Liver (tissue), 9 donors: ENCODE results near the gene SPSB2. TPM values are rescaled to one million over a fixed set of nuclear protein-coding genes. Genes with fewer than 3 reads are reported as not detected.

Experiments used
- DNase-seq: peaks from one replicate; pipeline ENCODE4 v3.0.0-alpha.2; 2017; ENCODE audit warnings: low spot score
- H3K27ac ChIP-seq, 2 donors: one replicate each; pipeline ENCODE4 v1.7.0; 2013; ENCODE audit warnings: inconsistent platforms in 2 of 2, low read length in 2 of 2, control low read depth in 1 of 2, low read depth in 1 of 2, mild to moderate bottlenecking in 1 of 2
- H3K27me3 ChIP-seq, 4 donors: one replicate each; pipeline versions ENCODE4 v1.6.1 to v1.7.0; 2013; ENCODE audit warnings: low read length in 3 of 4, inconsistent platforms in 1 of 4, mild to moderate bottlenecking in 1 of 4, moderate library complexity in 1 of 4; ENCODE audit not compliant: control insufficient read depth in 4 of 4, insufficient read depth in 4 of 4
- H3K36me3 ChIP-seq, 4 donors: one replicate each; pipeline versions ENCODE4 v1.6.1 to v1.7.0; 2013; ENCODE audit warnings: low read length in 3 of 4, mild to moderate bottlenecking in 3 of 4, low read depth in 1 of 4, moderate library complexity in 1 of 4; ENCODE audit not compliant: control insufficient read depth in 4 of 4, insufficient read depth in 3 of 4
- H3K4me1 ChIP-seq, 4 donors: one replicate each; pipeline versions ENCODE4 v1.6.1 to v1.7.0; 2013; ENCODE audit warnings: low read length in 3 of 4, mild to moderate bottlenecking in 3 of 4, moderate library complexity in 1 of 4; ENCODE audit not compliant: control insufficient read depth in 4 of 4, insufficient read depth in 4 of 4
- H3K4me3 ChIP-seq, 3 donors: one replicate each; pipeline versions ENCODE4 v1.6.1 to v1.7.0; 2013; ENCODE audit warnings: low read length in 3 of 3, control low read depth in 1 of 3, low read depth in 1 of 3, mild to moderate bottlenecking in 1 of 3
- H3K9ac ChIP-seq, 2 donors: one replicate each; pipeline ENCODE4 v1.7.0; 2013; ENCODE audit warnings: low read length in 2 of 2, mild to moderate bottlenecking in 2 of 2, moderate library complexity in 2 of 2, control low read depth in 1 of 2, low read depth in 1 of 2
- H3K9me3 ChIP-seq, 4 donors: one replicate each; pipeline versions ENCODE4 v1.6.1 to v1.7.0; 2013; ENCODE audit warnings: low read length in 3 of 4; ENCODE audit not compliant: control insufficient read depth in 4 of 4
- ATF3 ChIP-seq: IDR thresholded peaks from 2 replicates; pipeline ENCODE4 v1.6.1; 2016; ENCODE audit warnings: antibody characterized with exemption
- CTCF ChIP-seq: fragments of 150-350 bp; IDR thresholded peaks from 2 replicates; pipeline ENCODE4 v1.5.1; 2017; ENCODE audit warnings: improper control_type of control experiment, low read depth, low read length; ENCODE audit not compliant: missing input control
- EGR1 ChIP-seq, 2 donors: IDR thresholded peaks; 2 replicates each; pipeline ENCODE4 v1.6.1; 2016 to 2018; ENCODE audit warnings: antibody characterized with exemption in 2 of 2, low read depth in 2 of 2
- FOXA1 ChIP-seq: IDR thresholded peaks from 2 replicates; pipeline ENCODE4 v1.6.1; 2016; ENCODE audit warnings: antibody characterized with exemption
- FOXA2 ChIP-seq: IDR thresholded peaks from 2 replicates; pipeline ENCODE4 v1.6.1; 2016; ENCODE audit warnings: antibody characterized with exemption
- GABPA ChIP-seq, 2 donors: IDR thresholded peaks in 1 of 2; conservative IDR thresholded peaks in 1 of 2; 2 replicates each; pipeline ENCODE4 v1.6.1; 2016; ENCODE audit warnings: antibody characterized with exemption in 2 of 2, mild to moderate bottlenecking in 1 of 2, moderate library complexity in 1 of 2
- HNF4A ChIP-seq, 2 donors: conservative IDR thresholded peaks; 2 replicates each; pipeline ENCODE4 v1.6.1; 2016; ENCODE audit warnings: antibody characterized with exemption in 2 of 2, mild to moderate bottlenecking in 2 of 2
- JUND ChIP-seq, 2 donors: IDR thresholded peaks; 2 replicates each; pipeline ENCODE4 v1.6.1; 2016; ENCODE audit warnings: antibody characterized with exemption in 2 of 2
- MAX ChIP-seq: IDR thresholded peaks from 2 replicates; pipeline ENCODE4 v1.6.1; 2016; ENCODE audit warnings: antibody characterized with exemption
- NR2F2 ChIP-seq: IDR thresholded peaks from 2 replicates; pipeline ENCODE4 v1.6.1; 2016; ENCODE audit warnings: antibody characterized with exemption
- RAD21 ChIP-seq, 2 donors: IDR thresholded peaks; 2 replicates each; pipeline ENCODE4 v1.6.1; 2016; ENCODE audit warnings: antibody characterized with exemption in 2 of 2, mild to moderate bottlenecking in 2 of 2
- REST ChIP-seq: IDR thresholded peaks from 2 replicates; pipeline ENCODE4 v1.6.1; 2016; ENCODE audit warnings: antibody characterized with exemption, mild to moderate bottlenecking
- RXRA ChIP-seq, 2 donors: IDR thresholded peaks; 2 replicates each; pipeline ENCODE4 v1.6.1; 2017 to 2018; ENCODE audit warnings: antibody characterized with exemption in 2 of 2, mild to moderate bottlenecking in 1 of 2
- SP1 ChIP-seq: IDR thresholded peaks from 2 replicates; pipeline ENCODE4 v1.6.1; 2018; ENCODE audit warnings: antibody characterized with exemption, mild to moderate bottlenecking
- TAF1 ChIP-seq: conservative IDR thresholded peaks from 2 replicates; pipeline ENCODE4 v1.6.1; 2016; ENCODE audit warnings: antibody characterized with exemption, mild to moderate bottlenecking
- YY1 ChIP-seq: IDR thresholded peaks from 2 replicates; pipeline ENCODE4 v1.6.1; 2016; ENCODE audit warnings: antibody characterized with exemption, mild to moderate bottlenecking
- ZBTB33 ChIP-seq: IDR thresholded peaks from 2 replicates; pipeline ENCODE4 v1.6.1; 2016; ENCODE audit warnings: antibody characterized with exemption
- WGBS: extraction: QIAGEN DNeasy Blood & Tissue Kit; methylation state at CpG from one replicate; pipeline ENCODE4 v1.1.7; 2013; 5-methylcytosine and 5-hydroxymethylcytosine counted together
- polyA plus RNA-seq, 2 donors: library from polyadenylated mRNA; stranded (reverse) in 1 of 2; unstranded in 1 of 2; fragments of 200-250 nt in 1 of 2; fragments of >200 nt in 1 of 2; fragmentation: Nextera tagmentation in 1 of 2; extraction: Ambion mirVana in 1 of 2; gene quantifications; one replicate each; pipeline versions ENCODE4 v1.2.1 to v1.2.3, GENCODE V29; 2013 to 2015
- total RNA-seq, 2 donors: library from RNA; depleted of rRNA; stranded (reverse); fragments of >200 nt; gene quantifications; one replicate each; pipeline ENCODE4 v1.2.3, GENCODE V29; 2014
- donor health status: healthy.
- donor health status: healthy.
- donor health status: healthy.
- donor health status: healthy.
- donor health status: healthy.

SPSB2 gene
- total and polyA plus RNA-seq, 4 donors = 3.2 to 4.6 (median 4.1) TPM

- Histone ChIP-seq H3K4me1 (peaks cover 1 to 11% (median 8%) of the 10 kb centered on the region in 4 donors), H3K36me3 (no peaks in the 10 kb centered on the region), H3K9ac (peak within 1 kb of the TSS; percentile 3 to 61), H3K27me3 (no peaks in the 10 kb centered on the region), H3K27ac (peak within 1 kb of the TSS; percentile 56 to 62), H3K4me3 (peak within 1 kb of the TSS; percentile 32 to 81 (median 56)), H3K9me3 (no peaks in the 10 kb centered on the region)
- TF ChIP-seq ATF3 = peak; percentile 72
- peak; percentile 60 to 67 for TF ChIP-seq EGR1 (IDR thresholded peaks at IDR 0.05; ENCODE audit: low read depth in 2 of 2)
- no peak for TF ChIP-seq ZBTB33
- TF ChIP-seq NR2F2 = no peak
- no peak for TF ChIP-seq FOXA2
- TF ChIP-seq GABPA (IDR thresholded peaks at IDR 0.05 in 1 of 2, conservative IDR thresholded peaks at IDR 0.05 in 1 of 2) = peak in 1 of 2 donors; percentile 75
- peak; percentile 74 for TF ChIP-seq MAX
- peak; percentile 48 for TF ChIP-seq YY1
- TF ChIP-seq RXRA (IDR thresholded peaks at IDR 0.05) = peak in 1 of 2 donors; percentile 18
- no peak for TF ChIP-seq FOXA1
- TF ChIP-seq SP1 = peak; percentile 69
- peak in 1 of 2 donors; percentile 3 for TF ChIP-seq RAD21 (IDR thresholded peaks at IDR 0.05)
- no peak for TF ChIP-seq TAF1
- TF ChIP-seq CTCF = no peak
- no peak for TF ChIP-seq REST
- peak in 1 of 2 donors; percentile 90 for TF ChIP-seq HNF4A (conservative IDR thresholded peaks at IDR 0.05)
- TF ChIP-seq JUND (IDR thresholded peaks at IDR 0.05) = peak; percentile 90 to 93
- DNase-seq = peak; percentile 96
- WGBS = 6% methylated on average over 34 of the region's 34 CpGs
Observed at GRCh38 chr12:6904280-6905276, 31.5 kb upstream of the SPSB2 start, which contains the start of gene LRRC23. LRRC23 (plus strand) TSS chr12:6904822; CDS start chr12:6905634, 812 bp downstream.
